Right kidney (tissue), 1 donor: Measurements from ENCODE around the gene PRPSAP2.

Experiments used
- DNase-seq: peaks from one replicate; pipeline ENCODE4 v3.0.0-alpha.2; 2016

Gene PRPSAP2

DNA sequence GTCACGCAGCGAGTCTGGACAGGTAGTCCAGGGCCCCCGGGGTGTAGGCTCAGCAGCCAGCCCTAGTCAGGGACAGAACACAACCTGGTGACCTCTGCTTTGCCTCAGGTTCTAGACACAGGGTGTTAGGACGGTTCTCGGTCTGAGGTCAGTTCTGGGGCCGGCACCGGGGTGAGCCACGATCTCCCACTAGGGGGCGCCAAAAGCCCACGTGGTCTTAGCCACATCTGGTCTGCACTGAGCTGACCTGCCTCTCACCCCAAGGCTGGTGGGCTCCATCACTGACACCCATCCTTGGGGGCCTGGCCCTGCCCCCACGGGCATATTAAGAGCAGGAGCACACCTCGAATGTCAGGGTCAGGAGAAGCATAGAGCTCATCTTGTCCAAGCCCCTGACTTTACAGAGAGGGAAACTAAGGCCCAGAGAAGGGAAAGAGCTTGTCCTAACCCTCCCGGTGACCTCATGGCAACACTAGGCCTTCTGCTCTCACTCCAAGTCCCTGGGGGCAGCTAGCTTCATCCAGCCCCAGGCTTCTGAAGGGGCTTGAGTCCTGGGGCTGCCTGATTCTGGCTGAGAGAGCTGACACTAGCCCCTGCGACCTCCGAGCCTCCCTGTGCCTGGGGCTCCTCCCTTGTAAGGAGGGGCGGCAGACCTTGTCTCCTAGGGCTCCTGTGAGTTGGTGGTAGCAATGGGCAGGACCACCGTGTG, 103.0 kb downstream of the PRPSAP2 start:
- peak; percentile 65 for DNase-seq

DNA sequence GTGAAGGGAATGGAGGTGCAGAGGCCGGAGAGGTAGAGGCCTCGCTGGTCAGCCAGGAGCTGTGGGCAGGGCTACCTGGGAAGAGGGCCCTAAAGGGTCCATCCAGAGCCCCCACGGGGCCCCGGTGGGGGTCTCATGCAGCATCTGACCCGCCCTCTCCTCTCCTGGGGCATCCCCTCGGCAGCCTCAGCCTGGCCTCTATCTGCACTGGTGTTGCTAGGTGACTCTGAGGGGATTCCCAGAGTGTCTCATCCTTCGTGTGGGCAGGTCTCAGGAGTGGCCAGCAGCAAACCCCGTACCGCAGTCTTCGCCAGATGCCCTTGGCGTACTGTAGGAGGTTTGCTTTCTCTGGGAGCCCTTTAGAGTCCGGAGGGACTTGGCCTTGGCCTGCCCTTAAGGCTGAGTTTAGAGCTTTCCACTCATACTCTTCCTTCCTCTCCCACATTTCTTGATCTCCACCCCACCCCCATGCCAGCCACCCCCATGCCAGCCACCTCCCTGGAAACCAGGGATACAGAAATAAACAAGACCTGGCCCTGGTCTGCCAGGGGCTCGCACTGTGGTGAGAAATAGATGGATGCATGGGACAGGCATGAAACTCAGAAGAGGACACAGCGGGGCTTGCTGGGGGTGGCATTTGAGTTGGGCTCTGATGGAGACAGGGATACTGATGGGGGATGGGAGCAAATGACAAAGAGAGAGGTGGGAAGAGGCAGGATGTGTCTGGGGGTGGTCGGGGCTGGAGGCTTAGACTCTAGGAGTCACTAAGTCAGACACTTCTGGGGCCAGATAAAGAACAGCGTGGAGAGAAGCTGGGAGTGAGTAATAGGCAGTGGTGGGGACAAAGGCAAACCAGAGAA, 103.9 kb downstream of the PRPSAP2 start:
- DNase-seq: no peak

DNA sequence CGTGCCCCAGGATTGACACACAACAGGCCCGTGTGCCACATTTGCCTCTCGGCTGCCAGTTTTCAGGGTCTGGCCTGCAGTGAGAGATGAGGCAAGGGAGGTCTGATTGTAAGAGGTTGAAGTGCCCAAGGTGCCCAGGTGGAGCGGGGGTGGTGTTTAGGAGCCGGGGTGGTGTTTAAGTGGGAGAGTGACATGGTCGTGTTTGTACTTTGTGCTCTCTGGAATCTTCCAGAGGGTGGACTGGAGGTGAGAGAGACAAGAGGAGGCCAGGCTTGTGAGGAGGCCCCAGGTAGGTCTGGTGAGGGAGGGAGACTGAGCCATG, 104.5 kb downstream of the PRPSAP2 start:
- DNase-seq: no peak

DNA sequence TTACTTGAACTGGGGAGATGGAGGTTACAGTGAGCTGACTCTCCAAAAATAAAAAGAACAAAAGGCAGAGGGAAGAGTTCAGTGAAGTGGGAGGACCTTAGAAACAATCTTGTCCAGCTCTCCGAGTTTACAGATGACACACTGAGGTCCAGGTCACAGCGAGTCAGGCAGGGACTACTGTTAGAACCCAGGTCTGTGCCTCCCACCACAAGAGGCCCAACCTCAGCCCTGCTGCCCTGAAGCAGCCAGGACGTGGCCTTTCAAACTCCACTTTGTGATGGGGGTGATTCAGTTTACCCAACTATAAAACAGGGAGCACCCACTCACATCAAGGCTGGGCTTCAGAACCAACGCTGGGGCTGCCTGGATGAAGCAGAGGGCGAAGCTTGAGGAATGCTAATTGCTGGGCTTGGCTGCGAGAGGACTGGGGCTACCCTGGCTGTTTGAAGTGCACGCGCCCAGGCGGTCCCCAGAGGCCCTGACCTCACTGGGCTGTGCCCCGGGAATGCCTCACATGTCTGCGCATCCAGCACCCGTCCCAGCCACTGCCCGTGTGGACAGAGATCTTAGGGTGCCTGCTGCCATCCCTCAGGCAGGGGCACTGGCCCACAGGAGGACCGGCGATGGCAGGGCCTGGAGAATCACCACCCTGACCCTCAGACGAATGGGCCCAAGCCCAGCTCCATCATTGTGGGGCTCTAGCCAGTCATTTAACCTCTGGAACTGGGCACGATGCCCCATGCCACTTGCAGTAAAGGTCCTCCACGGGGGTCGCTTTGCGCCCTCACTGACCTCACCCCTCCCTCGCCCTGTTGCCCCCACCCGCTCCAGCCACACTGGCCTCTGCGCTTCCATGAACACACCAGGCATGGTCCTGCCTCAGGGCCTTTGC, 105.4 kb downstream of the PRPSAP2 start:
- DNase-seq: no peak

DNA sequence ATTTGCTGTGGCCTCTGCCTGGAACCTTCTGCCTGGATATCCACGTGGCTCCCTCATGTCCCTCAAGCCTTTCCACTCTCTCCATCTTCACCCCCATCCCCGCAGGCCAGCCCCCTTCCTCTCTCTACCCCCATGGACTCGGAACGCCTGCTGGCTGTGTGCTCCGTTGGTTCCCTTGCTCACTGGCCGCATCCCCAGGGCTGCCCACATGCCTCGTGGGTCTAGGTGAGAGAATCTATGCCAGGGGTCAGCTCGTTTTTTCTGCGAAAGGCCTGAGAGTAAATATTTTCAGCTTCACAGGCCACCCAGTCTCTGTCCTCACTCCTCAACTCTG, 106.1 kb downstream of the PRPSAP2 start:
- no peak for DNase-seq

DNA sequence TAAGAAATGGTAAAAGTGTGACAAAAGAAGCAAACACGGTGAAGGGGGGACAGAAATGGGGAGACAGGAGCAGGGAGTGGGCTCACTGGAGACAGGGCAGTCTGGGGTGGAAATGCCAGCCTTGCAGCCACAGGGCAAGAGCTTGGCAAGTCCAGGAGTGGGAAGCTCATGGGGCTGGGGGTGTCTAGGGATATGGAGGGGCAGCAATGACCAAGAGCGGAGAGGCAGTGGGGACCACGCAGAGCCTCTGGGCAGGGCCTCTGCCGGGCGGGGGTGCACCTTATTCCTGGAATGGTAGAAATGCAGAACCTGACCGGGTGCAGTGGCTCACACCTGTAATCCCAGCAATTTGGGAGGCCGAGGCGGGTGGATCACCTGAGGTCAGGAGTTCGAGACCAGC, 106.6 kb downstream of the PRPSAP2 start:
- DNase-seq: no peak

DNA sequence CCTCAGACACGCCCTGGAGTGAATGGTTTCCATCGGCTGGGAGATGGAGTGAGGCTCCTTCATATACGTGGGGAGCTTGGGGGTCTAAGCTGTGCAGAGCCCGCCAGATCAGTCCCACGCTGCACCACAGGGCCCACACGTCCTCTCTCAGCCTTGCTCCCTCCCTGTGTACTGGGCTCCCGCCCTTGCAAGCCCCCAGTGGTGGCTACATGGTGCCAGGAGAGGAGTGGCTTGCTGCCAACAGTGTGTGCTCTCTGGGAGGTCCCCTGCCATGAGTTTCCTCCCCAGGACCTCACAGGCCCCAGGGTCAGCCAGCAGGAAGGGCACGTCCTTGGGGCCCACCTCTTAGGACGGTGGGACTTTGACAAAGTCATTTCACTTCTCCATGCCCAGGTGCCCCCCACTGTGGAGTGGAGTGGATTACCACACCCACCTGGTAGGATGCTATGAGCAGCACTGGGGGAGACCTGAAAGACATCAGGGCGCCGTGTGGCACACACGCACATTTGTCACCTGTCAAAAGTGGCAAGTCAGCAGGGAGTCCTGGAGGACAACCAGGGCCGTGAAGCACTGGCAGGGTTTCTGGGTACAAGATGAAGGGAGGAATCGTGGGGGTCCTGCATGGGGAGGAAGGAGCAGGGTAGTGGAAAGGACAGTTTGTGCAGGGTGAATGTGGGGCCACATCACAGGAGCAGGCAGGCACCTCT, 107.8 kb downstream of the PRPSAP2 start:
- no peak for DNase-seq

DNA sequence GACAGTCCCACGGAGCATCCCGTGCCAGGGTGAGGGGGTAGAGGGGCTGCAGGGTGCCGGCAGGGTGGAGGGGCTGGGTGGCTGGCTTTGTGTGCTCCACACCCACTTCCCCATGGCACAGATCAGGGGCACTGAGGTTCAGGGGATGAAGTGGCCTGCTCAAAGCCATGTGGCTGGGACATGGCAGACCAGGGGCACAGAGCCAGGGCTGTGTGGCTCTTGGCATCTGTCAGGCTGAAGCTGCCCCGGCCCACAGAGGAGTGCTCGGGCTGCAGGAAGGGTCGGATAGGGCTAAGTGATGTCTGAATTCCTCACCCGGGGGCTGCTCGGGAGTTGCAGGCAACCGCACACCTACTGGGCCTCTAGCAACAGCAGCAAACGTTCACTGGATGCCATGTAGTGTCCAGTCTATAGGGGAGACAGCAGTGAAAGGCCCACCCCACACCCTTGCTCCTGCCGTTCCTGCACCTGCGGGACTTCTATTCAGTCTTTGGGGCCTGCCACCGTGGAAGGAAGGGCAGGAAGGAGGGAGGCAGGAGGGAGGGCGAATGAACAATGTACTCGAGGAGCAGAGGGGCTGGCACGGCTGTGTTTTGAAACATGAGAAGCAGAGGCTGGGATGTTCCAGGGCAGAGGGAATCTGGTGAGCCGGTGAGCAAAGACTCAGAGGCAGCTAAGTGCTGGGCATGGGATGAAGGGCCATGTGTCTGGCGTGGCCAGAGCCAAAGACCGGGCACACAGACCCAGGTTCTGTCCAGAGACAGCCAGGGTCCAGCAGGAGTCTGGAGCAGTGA, 109.1 kb downstream of the PRPSAP2 start:
- DNase-seq: peak; percentile 54

DNA sequence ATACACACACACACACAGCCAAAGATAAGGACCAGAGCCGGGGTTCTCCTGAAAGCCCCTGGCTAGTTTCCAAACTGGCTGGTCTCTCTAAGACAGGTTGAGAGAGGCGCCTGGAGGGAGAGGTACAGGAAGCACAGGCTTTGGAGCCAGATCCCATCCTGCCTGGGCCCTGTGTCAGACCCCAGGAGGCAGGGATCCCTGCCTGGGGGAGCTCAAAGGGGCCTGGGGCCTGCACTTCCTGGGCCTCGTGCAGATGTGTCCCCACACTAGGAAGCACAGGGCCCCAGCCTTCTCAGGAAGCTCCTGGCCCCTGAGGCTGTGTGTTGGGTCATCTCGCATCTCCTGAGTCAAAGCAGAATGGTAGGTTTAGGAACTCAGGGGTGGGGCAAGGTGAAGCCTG, 110.0 kb downstream of the PRPSAP2 start:
- no peak for DNase-seq

DNA sequence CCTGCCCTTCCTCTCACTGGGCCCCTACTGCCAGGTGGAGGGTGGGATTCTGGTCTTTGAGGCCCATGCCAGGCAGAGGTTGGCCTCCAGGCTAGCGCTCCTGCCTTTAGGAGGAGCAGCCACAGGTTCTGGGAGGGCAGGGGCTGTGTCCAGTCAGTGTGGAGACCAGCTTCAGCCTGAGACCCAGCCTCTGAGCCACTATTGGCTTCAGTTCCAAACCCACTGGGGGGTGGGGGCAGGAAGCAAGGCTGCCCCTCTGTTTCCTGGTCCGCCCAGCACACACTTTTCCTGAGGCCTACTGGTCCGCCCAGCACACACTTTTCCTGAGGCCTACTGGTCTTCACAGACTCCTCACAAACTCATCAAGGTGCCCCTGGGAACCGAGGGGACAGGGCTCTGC, 110.4 kb downstream of the PRPSAP2 start:
- DNase-seq: no peak

DNA sequence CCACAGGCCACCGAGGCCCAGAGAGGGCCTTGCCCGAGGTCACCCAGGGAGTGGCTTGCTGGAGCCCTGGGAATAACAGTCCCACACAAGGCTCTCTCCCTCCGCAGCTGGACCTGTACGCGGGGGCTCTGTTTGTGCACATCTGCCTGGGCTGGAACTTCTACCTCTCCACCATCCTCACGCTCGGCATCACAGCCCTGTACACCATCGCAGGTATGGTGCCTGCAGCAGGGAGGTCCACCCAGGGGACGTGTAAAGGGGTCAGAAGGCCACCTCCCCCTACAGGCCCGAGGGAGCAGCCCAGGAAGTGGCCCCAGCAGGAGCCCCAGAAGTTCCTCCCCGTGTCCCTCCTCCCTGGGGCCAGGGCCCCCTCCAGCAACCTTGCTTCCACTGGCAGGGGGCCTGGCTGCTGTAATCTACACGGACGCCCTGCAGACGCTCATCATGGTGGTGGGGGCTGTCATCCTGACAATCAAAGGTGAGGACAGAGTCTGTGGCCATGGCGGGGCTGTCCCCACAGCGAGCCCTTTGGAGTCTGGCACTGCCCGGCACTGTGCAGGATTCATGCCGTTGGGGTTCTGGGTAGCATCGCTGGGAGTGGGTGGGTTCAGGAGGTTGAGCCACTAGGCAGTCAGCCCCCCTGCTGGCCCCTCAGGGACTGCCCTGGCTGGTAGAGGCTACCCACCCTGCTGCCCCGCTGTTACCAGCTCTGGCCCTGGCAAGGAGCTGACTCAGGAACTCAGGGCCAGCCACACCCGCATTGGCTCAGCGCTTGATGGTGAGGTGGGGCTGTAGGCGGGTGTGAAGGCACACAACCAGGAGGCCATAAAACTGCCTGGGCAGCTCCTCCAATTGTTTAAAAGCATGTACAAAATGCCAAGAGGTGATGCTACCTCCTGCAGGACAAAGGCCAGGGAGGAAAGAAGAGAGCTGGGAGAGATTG, 111.3 kb downstream of the PRPSAP2 start:
- no peak for DNase-seq

DNA sequence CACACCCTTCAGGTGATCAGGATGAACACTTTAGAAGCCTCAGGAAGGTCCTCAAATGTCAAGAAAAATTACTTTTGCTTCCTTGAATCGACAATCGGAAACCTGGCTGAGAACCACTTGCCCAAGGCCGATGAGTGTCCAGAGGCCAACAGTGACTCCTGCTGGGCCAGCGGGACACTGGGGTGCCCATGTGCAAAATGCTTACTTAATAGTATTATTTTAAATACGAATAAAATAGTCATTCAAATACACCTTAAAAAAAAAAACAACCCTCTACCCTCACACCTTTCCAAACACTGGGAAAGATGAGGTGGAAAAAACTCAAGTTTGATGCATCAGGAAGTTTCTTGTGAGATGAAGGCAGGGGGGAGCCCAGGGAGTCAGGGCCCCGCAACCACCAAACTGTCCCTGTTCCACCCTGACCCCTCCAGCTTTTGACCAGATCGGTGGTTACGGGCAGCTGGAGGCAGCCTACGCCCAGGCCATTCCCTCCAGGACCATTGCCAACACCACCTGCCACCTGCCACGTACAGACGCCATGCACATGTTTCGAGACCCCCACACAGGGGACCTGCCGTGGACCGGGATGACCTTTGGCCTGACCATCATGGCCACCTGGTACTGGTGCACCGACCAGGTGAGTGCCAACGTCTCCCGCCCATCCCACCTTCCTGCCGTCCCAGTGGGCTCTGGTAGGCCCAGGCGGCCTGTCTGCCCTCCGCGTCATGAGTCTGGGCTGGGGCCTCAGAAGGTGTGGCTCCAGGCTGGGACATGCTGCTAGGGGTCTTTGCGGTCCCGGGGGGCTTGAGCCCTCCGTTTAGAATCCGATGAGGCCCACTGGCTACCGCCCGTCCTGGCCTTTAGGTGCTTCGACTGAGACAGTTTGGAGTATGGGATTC, 112.9 kb downstream of the PRPSAP2 start:
- no peak for DNase-seq

DNA sequence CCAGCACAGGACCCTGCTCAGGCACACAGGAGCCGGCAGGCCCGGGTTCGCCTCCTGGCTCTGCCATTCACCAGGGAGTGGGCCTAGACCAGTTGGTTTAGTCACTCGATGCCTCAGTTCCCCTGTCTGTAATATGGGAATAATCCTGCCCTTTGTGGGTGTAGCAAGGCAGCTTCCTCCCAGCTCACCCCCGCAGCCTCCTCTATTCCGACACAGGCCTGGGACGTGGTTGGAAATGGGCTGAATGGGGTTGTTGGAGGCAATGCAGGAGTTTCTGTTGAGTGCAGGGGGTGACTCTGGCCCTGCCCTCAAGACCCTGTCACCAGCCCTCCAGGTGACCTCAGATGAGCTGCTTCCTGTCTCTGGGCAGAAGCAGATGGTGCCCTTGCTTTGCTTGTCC, 113.9 kb downstream of the PRPSAP2 start:
- DNase-seq: no peak

DNA sequence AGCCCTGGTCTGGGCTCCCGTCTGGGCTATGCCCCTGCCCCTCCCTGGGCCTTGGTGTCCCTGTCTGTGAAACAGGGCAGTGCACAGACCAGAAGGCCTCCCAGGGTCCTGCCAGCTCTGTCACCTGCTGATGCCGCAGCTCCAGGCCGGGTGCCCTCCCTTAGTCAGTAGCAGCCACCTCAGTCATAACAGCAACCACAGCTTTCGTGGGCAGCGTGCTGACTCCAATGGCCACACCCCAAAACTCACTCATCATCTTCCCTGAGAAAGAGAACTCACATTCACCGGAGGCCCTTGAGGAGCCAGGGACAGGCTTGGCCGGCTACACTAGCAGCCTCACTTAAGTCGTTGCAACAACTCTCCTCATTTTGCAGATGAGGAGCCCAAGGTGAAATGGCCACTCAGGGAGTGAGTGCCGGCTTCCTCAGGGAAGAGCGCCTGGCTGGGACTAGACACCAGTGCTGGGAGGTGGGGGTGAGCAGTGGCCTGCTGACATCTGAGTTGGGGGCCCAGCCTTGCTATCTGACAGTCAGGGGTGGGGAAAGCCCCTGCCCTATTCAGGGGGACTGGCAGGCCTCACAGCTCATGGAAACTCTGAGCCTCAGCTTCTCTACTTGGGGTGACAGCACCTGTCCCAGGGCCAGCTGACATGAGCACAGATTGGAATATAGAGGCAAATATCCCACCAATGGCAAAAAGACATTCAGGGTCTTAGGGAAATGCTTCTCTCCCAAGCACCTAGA, 116.6 kb downstream of the PRPSAP2 start:
- DNase-seq: no peak

DNA sequence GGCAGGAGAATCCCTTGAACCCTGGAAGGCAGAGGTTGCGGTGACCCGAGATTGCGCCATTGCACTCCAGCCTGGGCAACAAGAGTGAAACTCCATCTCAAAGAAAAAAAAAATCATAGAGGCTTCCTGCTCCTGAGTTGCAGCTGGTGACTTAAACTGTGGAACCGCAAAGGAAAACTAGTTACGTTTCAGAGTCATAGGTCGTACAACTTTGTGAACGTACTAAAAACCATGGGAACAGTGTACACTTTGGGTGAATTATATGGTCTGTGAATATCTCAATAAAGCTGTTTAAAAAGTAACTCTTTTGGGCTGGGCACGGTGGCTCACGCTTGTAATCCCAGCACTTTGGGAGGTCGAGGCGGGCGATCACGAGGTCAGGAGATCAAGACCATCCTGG, 117.7 kb downstream of the PRPSAP2 start:
- no peak for DNase-seq

DNA sequence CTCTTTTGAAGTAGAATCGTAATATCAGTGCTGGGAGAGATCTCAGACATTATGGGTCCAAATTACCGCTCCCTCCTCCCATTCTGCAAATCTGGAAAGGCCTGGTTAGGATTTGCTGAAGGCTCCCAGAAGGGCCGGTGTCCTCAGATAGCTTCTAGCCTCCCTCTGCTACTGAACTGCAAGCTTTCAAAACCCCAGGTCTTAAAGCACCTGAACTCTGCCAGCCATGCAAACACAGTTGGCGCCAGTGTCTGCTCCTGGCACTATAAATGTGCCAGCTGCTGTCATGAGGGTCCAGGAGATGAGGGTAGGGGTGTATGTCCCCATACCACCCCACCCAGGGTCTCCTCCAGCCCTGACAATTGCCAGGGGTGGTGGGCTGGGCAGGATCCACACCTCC, 118.3 kb downstream of the PRPSAP2 start:
- no peak for DNase-seq

DNA sequence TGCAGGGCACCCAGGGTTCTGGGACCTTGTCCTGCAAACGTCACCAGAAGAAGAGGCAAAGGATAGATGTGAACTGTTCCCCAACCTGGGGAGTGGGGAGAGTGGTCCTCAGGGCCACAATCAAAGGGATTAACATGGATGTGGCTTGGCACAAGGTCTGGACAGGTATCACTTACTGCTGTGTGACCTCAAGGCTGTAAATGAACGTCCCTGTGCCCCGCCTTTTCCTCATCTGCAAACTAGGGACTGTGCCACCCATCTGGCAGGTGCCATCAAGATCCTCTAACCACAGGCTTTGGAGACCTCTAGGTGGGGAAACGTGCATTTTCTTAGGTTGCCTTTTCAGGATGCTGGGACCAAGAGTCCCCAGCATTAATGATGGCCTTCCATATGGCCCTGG, 119.1 kb downstream of the PRPSAP2 start:
- DNase-seq: no peak

DNA sequence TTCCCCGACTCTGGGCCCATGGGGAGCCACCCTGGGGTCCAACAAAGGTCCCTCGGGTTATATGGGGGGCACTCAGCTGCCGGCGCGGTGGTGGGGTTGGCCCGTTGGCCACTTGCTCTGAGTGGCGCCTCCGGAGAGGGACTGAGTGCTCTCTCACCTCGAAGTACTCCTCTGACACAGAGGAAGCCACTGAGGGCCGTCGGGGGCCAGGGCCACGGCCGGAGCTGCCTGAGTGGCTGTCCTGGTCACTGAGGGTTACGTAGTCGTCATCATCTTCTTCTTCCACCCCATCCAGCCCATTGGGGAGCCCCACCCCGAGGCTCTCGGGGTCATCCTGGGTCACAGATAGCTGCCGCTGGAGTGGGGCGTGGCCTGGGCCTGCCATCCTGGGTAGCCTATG, 119.7 kb downstream of the PRPSAP2 start:
- DNase-seq: no peak

DNA sequence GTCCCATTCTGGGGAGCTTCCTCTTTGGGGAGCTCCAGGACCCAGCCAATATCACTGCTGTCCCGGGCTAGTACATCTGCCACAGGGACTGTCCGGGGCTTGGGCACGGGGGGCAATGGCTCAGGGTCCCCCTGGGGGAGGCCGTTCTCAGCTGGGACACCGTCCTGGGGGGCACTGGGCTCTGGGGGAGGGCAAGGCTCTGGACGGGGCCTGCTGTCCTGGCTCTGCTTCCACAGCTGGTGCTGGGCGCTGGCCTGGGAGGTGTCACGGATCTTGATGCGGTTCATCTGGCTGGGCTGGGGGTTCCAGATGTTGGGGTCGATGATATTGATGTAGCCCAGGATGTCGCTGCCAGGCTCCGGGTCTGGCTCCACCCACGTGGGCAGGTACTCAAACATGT, 120.1 kb downstream of the PRPSAP2 start:
- DNase-seq: no peak
